NCI-H82 treated with DMSO at 0.1 percent for 48 hours (cell line): ENCODE data around the gene SLC23A2.
A peak's percentile ranks its signal among the peaks of the same experiment; 100 is the strongest.
"Not testable (repeated sequence)": the region's sequence is repeated elsewhere in the genome, so short reads cannot be mapped to it uniquely, and the experiment has no call there.

Source experiments
- DNase-seq: peaks from one replicate; lab custom pipeline; 2025; ENCODE audit not compliant: unreplicated experiment; lab: John Stamatoyannopoulos, UW

The SLC23A2 gene

DNA sequence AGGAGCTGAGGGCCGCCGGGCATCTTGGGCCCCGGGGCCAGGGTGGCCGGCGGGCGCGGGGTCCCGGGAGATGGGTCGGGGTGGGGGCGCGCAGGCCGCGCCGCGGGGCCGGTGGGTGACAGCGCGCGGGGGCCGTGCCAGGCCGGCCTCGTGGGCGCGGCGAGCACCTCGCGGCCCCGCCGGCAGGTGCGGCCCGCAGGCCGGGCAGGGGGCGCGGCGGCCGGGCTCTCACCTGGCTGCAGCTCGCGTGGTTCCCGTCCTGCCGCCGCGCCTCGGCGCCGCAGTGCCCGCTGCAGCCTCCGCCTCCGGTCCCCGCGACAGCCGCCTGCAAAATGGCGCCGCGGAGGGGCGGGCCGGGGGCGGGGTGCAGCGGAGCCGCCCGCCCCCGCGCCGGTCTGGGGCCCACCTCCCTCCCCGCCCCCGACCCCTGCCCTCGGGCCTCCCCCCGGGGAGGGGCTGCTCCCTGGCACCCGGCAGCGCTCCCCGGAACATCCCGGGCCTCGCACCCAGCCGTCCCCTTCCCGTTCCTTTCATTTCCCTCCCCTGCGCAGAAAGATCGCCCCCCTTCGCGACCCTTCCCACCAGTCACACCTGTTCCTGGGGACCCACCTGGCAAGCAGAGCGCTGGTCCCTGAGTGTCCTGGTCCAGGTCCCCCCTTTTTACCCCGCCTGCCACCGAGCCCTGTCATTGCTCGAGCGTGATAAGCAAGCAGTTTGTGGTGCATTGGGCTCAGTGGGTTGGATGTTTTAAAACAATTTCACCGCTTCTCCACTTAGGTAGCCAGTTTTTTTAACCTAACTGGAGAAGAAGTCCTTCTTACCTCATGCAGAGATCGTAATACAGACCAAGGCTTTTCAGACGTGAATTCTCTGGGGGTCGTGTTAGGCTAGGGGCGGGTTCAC is at the start of gene SLC23A2:
SLC23A2 (minus strand) TSS at position 337 of the 903 bp plus-strand sequence. CDS start 68,948 bp downstream, outside the sequence.
- no peak for DNase-seq

DNA sequence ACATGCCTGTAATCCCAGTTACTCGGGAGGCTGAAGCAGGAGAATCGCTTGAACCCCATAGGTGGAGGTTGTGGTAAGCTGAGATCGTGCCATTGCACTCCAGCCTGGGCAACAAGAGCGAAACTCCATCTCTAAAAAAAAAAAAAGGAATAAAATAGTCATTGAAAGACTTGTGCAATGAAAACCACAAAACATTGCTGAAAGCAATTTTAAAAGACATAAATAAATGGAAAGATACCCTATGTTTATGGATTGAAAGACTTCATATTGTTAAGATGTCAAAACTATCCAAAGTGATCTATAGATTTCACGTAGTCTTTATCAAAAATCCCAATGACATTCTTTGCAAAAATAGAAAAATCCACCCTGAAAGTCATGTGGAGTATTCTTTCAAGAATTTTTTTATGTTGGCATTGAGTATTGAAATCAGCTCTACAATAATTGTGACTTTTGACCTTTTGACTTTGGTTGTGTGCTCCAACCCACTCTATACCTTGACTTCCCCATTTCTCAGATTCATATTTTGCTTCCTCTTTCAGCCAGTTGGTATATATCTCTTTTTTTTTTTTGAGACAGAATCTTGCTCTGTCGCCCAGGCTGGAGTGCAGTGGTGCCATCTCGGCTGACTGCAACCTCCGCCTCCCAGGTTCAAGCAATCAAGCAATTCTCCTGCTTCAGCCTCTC is 45.5 kb upstream of the SLC23A2 start:
- no peak for DNase-seq

DNA sequence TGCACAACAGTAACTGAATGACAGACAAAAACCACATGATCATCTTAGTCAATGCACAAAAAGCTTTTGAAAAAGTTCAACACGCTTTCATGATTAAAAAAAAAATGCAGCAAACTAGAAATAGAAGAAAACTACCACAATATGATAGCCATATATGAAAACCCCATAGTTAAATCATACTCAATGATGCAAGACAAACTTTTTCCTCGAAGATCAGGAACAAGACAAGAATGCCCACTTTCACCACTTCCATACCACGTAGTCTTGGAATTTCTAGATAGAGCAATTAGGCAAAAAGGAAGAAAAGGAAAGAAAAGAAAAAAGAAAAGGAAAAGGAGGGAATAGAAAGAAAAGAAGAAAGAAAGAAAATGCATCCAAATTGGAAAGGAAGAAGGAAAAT is 44.6 kb upstream of the SLC23A2 start:
- no peak for DNase-seq

DNA sequence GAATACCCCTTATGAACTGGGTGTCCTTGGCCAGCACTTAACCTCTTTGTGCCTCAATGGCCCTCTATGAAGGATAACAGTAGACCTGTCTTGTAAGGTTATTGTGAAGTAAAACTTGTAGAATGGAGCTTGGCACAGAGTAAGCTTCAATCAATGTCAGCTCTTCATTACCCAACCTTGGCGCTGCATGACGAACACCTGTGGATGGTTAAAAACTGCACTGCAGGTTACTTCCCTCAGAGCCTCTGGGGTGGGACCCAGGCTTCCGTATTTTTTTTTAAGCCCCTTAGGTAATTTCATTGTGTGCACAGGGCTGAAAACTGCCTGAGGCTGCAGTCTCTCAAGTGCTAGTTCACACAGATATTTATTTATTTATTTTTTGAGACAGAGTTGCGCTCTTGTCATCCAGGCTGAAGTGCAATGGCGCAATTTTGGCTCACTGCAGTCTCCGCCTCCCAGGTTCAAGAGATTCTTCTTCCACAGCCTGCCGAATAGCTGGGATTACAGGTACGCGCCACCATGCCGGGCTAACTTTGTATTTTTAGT is 42.8 kb upstream of the SLC23A2 start:
- no peak for DNase-seq

DNA sequence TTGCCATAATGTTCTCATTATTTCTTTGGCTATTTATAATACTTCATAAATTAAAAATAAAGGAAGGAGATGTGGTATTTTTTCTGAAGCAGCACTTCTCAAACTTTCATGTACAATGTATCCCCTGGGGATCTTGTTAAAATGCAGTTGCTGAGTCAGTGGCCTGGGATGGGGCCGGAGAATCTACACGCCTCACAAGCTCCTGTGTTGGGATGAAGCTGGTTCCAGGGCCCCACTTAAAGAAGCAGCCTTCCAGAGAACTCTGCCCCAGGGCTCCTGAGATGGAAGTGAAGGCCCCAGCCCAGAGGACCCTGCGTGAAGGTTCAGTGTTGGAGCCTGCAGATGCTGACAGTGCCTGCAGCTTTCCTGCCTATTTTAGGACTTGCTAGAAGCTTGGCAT is 40.1 kb upstream of the SLC23A2 start:
- DNase-seq: no peak

DNA sequence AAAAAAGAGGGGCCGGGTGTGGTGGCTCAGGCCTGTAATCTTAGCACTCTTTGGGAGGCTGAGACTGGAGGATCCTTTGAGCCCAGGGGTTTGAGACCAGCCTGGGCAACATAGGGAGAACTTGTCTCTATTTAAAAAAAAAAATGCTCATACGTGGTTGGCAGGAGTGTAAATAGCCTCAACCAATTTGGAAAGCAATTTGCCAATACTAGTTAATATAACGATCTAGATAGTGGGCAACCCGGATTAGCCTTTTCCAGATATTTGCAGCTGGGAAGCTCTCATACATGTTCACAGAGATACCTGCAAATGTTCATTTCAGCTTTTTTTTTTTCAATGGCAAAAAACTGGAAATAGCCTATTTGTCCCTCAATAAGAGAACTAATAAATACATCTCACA is 39.0 kb upstream of the SLC23A2 start:
- DNase-seq: no peak

DNA sequence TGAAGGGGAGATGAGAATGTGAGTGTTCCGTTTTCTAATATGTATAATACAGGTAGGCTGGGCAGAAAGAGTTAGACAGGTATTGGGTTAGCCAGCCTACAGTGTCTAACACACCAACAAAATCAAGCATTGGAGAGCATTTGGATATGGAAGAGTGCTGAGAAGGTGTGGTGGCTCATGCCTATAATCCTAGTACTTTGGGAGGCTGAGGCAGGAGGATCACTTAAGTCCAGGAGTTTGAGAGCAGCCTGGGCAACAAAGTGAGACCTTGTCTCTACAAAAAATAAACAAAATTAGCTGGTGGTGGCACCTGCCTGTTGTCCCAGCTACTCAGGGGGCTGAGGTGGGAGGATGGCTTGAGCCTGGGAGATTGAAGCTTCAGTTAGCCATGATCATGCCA is 38.6 kb upstream of the SLC23A2 start:
- DNase-seq: no peak

DNA sequence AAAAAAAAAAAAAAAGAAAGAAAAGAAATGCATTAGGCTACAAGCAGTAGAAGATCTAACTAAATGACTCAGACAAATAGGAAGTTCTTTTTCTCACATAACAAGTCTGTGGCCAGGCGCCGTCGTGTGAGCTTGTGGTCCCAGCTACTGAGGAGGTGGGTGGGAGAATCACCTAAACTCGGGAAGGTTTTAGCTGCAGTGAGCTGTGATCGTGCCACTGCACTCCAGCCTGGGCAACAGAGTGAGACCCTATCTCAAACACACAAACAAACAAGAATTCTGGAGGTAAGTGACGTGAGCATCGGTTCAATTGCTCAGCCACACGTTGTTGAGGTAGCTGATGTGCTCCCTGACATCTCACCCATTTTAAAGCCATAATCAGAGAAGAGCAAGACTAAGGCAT is 37.9 kb upstream of the SLC23A2 start:
- no peak for DNase-seq

DNA sequence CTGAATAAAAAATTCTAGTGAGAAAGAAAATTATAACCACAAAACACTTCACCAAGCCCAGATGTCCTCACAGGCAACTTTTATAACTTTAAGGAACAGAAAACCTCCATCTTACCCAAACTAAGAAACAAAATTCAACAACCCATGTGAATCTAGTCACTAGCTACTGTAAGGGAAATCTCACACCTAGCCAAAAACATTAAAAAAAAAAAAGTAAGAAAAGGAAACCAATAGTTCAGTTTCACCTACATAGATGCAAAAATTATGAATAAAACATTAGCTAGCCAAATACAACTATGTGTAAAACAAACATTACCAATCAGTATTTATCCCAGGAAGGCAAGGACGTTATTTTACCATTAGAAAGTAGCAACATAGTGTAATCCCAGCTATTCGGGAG is 35.5 kb upstream of the SLC23A2 start:
- DNase-seq: no peak

DNA sequence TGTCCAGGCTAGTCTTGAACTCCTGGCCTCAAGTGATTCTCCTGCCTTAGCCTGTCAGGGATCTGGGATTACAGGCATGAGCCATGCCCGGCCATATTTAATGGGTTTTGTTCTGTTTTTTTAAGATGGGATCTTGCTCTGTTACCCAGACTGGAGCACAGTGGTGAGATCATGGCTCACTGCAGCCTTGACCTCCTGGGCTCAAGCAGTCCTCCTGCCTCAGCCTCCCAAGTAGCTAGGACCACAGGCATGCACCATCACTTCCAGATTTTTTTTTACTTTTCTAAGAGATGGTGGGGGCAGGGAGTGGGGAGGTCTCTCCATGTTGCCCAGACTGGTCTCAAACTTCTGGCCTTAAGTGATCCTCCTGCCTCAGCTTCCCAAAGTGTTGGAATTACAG is 34.2 kb upstream of the SLC23A2 start:
- not testable (repeated sequence) for DNase-seq

DNA sequence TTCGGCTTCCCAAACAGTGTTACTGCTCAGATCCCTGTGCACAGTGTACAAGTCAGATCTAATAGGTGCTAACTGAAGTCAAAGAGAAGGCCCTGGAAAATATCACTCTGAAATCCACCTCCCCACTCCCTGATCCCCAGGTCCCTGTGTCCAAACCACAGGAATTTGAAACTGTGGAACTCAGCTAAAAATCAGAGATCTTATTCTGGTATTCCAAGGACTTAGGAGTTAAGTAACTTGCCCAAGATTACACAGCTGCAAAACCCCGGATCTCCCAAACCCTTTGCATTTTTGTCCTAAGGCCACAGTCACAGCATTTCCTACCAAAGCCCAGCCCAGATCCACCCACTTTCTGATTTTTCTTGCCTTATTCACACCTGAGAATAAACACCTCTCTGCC is 32.3 kb upstream of the SLC23A2 start:
- no peak for DNase-seq

DNA sequence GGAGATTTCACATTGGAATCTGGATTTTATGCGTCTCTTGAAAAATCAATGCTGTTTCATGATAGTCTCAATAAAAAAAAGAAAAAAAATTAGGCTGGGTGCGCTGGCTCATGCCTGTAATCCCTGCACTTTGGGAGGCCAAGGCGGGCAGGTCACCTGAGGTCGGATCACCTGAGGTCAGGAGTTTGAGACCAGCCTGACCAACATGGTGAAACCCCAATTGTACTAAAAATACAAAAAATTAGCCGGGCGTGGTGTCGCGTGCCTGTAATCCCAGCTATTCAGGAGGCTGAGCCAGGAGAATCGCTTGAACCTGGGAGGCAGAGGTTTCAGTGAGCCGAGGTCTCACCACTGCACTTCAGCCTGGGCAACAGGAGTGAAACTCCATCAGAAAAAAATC is 30.4 kb upstream of the SLC23A2 start:
- not testable (repeated sequence) for DNase-seq

DNA sequence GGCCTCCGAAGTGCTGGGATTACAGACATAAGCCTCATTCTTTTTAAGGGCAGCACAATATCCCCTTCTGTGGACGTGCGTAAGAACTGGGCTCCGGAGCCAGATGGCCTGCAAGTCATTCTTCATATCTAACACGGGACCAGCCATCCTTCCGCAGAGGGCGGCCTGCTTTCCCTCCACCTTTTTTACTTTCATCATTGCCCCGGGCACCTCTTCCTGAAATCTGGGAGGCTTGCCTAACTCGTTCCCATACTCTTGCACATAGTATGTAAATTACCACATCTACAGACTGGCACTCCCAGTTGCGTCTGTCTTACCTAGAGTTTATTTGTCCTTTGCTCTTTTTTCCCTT is 29.9 kb upstream of the SLC23A2 start:
- peak; percentile 15 for DNase-seq

DNA sequence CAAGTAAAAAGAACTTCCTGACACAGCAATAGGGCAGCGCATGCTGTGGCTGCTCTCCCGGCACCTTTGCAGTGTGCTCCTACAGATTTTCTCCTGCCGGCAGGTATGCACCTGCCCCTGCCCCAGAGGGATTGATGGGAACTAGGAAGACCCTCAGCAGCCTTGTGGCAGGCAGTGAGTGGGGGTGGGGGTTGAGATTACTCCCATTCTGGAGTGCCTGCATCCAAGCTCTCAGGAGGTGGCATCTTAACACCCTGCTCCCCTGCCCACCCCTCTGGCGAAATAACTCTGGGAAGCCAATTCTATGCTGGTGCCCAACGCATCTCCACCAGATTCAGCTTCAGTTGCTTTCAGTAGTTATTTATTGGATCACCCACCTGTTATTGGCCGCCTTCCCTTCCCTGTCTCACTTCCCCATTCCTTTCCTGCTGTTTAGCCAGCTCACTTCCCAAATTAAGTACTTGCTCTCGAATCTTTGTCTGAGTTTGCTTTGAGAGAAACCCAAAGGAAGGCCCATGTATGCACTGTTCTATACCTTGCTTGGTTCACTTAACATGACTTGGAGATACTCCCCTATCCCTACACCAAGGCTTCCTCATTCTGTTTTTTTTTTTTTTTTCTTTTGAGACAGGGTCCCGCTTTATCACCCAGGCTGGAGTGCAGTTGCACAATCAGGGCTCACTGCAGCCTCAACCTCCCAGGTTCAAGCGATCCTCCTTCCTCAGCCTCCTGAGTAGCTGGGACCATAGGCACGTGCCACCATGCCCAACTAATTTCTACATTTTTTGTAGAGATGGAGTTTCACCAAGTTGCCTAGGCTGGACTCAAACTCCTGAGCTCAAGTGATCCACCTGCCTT is 29.3 kb upstream of the SLC23A2 start:
- no peak for DNase-seq

DNA sequence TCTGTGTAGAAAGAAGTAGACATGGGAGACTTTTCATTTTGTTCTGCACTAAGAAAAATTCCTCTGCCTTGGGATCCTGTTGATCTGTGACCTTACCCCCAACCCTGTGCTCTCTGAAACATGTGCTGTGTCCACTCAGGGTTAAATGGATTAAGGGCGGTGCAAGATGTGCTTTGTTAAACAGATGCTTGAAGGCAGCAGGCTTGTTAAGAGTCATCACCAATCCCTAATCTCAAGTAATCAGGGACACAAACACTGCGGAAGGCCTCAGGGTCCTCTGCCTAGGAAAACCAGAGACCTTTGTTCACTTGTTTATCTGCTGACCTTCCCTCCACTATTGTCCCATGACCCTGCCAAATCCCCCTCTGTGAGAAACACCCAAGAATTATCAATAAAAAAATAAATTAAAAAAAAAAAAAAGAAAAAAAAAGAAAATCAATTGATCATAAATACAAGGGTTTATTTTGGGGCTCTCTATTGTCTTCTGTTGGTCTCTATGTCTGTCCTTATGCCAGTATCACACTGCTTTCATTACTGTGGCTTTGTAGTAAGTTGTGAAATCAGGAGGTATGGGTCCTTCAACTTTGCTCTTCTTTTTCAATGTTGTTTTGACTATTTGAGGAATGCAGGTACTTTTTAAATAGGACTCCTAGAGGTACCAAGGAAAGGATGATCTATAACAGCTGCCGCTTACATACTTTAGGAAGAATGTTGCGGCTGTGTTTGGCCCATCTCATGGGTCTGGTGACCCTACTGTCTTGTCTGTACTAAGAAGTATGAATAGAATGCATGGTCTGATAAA is 27.1 kb upstream of the SLC23A2 start:
- DNase-seq: not testable (repeated sequence)

DNA sequence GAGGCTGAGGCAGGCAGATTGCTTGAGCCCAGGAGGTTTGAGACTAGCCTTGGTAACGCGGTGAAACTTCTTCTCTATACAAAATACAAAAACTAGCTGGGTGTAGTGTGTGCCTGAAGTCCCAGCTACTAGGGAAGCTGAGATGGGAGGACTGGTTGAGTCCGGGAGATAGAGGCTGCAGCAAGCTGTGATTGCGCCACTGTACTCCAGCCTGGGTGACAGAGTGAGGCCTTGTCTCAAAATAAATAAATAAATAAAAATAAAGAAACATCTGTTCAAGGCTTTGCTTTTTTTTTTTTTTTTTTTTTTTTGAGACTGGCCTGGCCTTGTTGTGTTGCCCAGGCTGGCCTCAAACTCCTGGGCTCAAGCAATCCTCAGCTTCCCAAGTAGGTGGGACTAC is 23.7 kb upstream of the SLC23A2 start:
- no peak for DNase-seq

DNA sequence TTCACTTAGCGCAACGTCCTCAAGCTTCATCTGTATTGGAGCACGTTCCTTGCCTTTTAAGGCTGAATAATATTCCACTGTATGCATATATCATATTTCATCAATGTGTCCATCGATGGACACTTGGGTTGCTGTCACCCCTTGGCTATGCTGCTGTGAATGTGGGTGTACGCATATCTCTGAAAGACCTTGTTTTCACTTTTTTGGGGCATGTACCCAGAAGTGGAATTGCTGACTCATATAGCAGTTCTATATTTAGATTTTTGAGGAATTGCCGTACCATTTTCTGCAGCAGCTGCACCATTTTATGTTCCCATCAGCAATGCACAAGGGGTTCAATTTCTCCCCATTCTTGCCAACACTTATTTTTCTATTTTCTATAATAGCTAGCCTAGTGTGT is 22.8 kb upstream of the SLC23A2 start:
- no peak for DNase-seq

DNA sequence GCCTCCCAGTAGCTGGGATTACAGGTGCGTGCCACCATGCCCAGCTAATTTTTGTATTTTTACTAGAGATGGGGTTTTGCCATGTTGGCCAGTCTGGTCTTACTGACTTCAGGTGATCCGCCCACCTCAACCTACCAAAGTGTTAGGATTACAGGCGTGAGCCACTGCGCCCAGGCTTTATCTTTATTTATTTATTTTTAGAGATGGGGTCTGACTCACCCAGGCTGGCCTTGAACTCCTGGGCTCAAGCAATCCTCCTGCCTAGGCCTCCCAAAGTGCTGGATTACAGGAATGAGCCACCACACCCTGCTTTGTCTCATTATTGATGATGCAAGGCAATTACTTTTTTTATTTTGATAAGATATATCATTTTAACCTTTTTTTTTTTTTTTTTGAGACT is 21.9 kb upstream of the SLC23A2 start:
- not testable (repeated sequence) for DNase-seq

DNA sequence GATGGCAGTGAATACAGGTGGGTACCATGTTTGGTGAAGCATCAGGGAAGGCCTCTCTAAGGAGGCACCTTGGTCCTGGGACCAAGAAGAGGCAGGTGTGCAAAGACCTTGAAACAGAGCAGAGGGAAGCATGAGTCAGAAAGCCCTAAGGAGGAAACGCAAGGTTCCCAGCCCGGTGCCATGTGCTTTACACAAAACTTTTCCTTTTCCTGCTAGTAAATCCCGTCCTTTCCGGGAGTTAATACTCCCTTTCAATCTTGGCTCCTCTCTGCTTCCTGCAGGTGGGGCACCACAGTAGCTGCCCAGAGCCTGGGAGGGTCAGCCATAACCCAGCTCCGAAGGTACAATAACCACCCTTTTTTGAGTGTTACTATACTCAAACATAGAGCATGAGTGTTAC is 19.4 kb upstream of the SLC23A2 start:
- no peak for DNase-seq

DNA sequence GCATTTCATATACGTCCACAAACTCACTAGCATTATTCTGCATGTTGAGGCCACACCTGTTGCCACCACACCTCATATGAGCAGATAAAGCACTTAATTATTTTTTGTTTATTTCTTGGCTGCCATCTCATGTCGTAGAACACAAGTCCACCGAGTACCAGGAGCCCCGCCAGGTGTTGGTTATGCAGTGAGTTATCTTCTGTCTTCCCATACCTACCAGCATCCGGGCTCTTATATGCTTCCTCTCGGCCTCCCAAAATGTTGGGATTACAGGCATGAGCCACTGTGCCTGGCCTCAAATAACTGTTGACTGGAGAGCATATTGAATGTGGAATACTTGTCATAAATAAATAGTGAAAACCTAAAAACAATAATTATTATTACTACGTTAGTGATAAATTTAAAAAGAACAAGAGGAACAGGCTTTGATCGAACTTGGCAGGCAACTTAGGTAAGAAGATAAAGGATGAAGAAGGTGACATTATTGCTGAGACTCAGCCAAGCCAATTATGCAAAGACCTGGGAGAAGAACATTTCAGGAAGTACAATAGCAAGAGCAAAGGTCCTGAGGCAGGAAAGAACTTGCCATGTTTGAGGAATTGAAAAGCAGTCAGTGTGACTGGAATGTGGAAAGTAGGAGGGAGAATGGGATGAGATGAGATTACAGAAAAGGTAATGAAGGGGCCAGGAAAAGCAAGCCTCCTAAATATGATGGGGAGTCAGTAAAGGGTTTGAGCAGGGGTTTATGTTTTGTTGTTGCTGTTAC is 12.6 kb upstream of the SLC23A2 start:
- DNase-seq: no peak
